K562 (cell line): ENCODE data around the gene TP53BP2. TPM values are rescaled to one million over a fixed set of nuclear protein-coding genes. Genes with fewer than 3 reads are reported as not detected.

Experiments
- ATAC-seq: fragments of 200-7000 bp; cut with Tn5 transposase; 3 replicates; pipeline ENCODE4 v1.9.1; 2020; ENCODE audit warnings: moderate library complexity
- BruUV-seq: library from RNA; stranded (reverse); fragments of 400-500 nt; replicated peaks from 2 replicates; lab custom pipeline; 2021; lab: Mats Ljungman, UMichigan
- CTCF ChIA-PET: fragments of 300-600 bp; formaldehyde crosslinking; extraction: SDS; loops from one replicate; lab custom pipeline; 2021; ENCODE audit warnings: low intra/inter-chr PET ratio; lab: Yijun Ruan, JAX
- POLR2A ChIA-PET: fragments of 300-600, 350-650 bp; sonication (Branson Sonifier 250); formaldehyde crosslinking; extraction: SDS; loops from one replicate; lab custom pipeline; 2021; ENCODE audit warnings: antibody characterized with exemption, inconsistent platforms; lab: Yijun Ruan, JAX
- DNase-seq, 4 experiments: peaks; one replicate each; pipeline versions ENCODE4 v3.0.0 to v3.0.0-alpha.2; 2011 to 2018; ENCODE audit warnings: low spot score in 3 of 4, mixed read lengths in 3 of 4; ENCODE audit errors: extremely low read depth in 1 of 4
- FAIRE-seq: peaks from 2 replicates; lab custom pipeline; 2011; peaks lifted over from hg19 to GRCh38; lab: Jason Lieb, UNC
- H2AFZ ChIP-seq: 2 replicates; pipeline ENCODE4 v1.6.0; 2011; ENCODE audit warnings: low read depth, low read length, control low read depth, inconsistent platforms
- H3K27ac ChIP-seq: fragments of 200-600 bp; 3 replicates; pipeline ENCODE4 v1.8.0; 2011; ENCODE audit warnings: low read depth, mild to moderate bottlenecking, control low read depth, inconsistent platforms, low read length, moderate library complexity, mixed read lengths; ENCODE audit errors: extremely low read depth
- H3K27me3 ChIP-seq, 2 experiments: fragments of 300-600 bp in 1 of 2; 2 replicates in 1 of 2; 3 replicates in 1 of 2; pipeline versions ENCODE4 v1.6.0 to v1.8.0; 2011; ENCODE audit warnings: inconsistent platforms in 2 of 2, low read length in 2 of 2, mild to moderate bottlenecking in 1 of 2, mixed read lengths in 1 of 2, moderate library complexity in 1 of 2; ENCODE audit not compliant: control insufficient read depth in 2 of 2, insufficient read depth in 2 of 2
- H3K36me3 ChIP-seq: fragments of 300-600 bp; 3 replicates; pipeline ENCODE4 v1.8.0; 2011; ENCODE audit warnings: mild to moderate bottlenecking, low read length, inconsistent platforms; ENCODE audit not compliant: control insufficient read depth, insufficient read depth
- H3K4me1 ChIP-seq, 2 experiments: fragments of 200-600 bp in 1 of 2; replicated peaks in 1 of 2; 2 replicates in 1 of 2; 3 replicates in 1 of 2; pipeline versions ENCODE4 v1.5.1 to v1.8.0; 2011; ENCODE audit warnings: inconsistent platforms in 2 of 2, low read length in 2 of 2, mild to moderate bottlenecking in 1 of 2, mixed read lengths in 1 of 2, moderate library complexity in 1 of 2; ENCODE audit not compliant: control insufficient read depth in 2 of 2, insufficient read depth in 2 of 2
- H3K4me2 ChIP-seq: 2 replicates; pipeline ENCODE4 v1.6.1; 2011; ENCODE audit warnings: low read length, control low read depth, inconsistent platforms, mixed read lengths; ENCODE audit not compliant: insufficient read depth
- H3K4me3 ChIP-seq: fragments of 200-600 bp; sonication (generic), shearing (Covaris generic); 2 replicates; pipeline ENCODE4 v1.5.1; 2016; ENCODE audit warnings: control low read depth, inconsistent platforms
- H3K79me2 ChIP-seq: fragments of 200-600 bp; 3 replicates; pipeline ENCODE4 v1.8.0; 2011; ENCODE audit warnings: low read length, inconsistent platforms; ENCODE audit not compliant: control insufficient read depth, insufficient read depth
- H3K9ac ChIP-seq, 2 experiments: 2 replicates each; pipeline versions ENCODE4 v1.6.0 to v1.6.1; 2011; ENCODE audit warnings: low read depth in 2 of 2, low read length in 2 of 2, control low read depth in 1 of 2, inconsistent platforms in 1 of 2, mild to moderate bottlenecking in 1 of 2, mixed read lengths in 1 of 2; ENCODE audit not compliant: insufficient read depth in 1 of 2
- H3K9me1 ChIP-seq: one replicate; pipeline ENCODE4 v1.6.0; 2011; ENCODE audit warnings: inconsistent platforms, mild to moderate bottlenecking, low read length, moderate library complexity; ENCODE audit not compliant: control insufficient read depth, insufficient read depth
- H3K9me3 ChIP-seq: replicated peaks from 2 replicates; pipeline ENCODE4 v1.5.1; 2011; ENCODE audit warnings: low read depth, low read length, inconsistent platforms; ENCODE audit not compliant: control insufficient read depth, insufficient read depth
- H4K20me1 ChIP-seq: replicated peaks from 2 replicates; pipeline ENCODE4 v1.6.1; 2011; ENCODE audit warnings: low read length, inconsistent platforms, mixed read lengths; ENCODE audit not compliant: control insufficient read depth, insufficient read depth
- CXXC5 ChIP-seq: fragments of 250-450 bp; sonication (Bioruptor Pico); IDR thresholded peaks from 2 replicates; pipeline ENCODE4 v1.8.0; 2022; ENCODE audit warnings: inconsistent platforms, mild to moderate bottlenecking, moderate library complexity
- TSC22D4 ChIP-seq: fragments of 450-650 bp; IDR thresholded peaks from 2 replicates; pipeline ENCODE4 v1.6.1; 2016; ENCODE audit warnings: missing genetic modification characterization, missing biosample characterization, control low read depth
- WGBS: fragments of 100-300 bp; shearing (Covaris generic); methylation state at CpG from one replicate; pipeline ENCODE4 v1.1.6; 2016; ENCODE audit warnings: low coverage, mixed read lengths; ENCODE audit not compliant: insufficient coverage; ENCODE audit errors: missing lambda C conversion rate; 5-methylcytosine and 5-hydroxymethylcytosine counted together
- in situ Hi-C: fragments of 300-500 bp; cut with MboI; formaldehyde crosslinking; loops from 4 replicates; pipeline ENCODE4 v1.15.0; 2018; ENCODE audit warnings: inconsistent platforms, mixed read lengths
- intact Hi-C: fragments of 100-400 bp; cut with micrococcal nuclease; formaldehyde crosslinking; loops from 2 replicates; pipeline ENCODE4 v1.14.2; 2022
- polyA plus RNA-seq, 8 experiments: library from polyadenylated mRNA; depleted of rRNA in 4 of 8; stranded (reverse) in 5 of 8; unstranded in 3 of 8; fragments of >200 nt; fragmentation: Nextera tagmentation in 2 of 8; fragmentation: Illumina TruSeq in 1 of 8; extraction: Ambion mirVana in 2 of 8; extraction: Trizol in 1 of 8; gene quantifications; 2 replicates each; pipeline versions ENCODE4 v1.2.1 to v1.2.3, GENCODE V29; 2011 to 2014; ENCODE audit warnings: inconsistent platforms in 1 of 8, missing spikeins in 1 of 8
- total RNA-seq, 7 experiments: library from RNA; depleted of rRNA in 6 of 7; stranded (reverse); fragments of >200 nt in 6 of 7; fragmentation: Illumina TruSeq in 2 of 7; extraction: Trizol in 2 of 7; gene quantifications; 2 replicates each; pipeline versions ENCODE4 v1.2.1 to v1.2.3, GENCODE V29; 2011 to 2021; ENCODE audit warnings: low replicate concordance in 1 of 7
- TF ChIP-seq, protein P1 (sequence below), 2 experiments: fragments of 450-650 bp; IDR thresholded peaks; 2 replicates each; pipeline ENCODE4 v1.6.1; 2016

TP53BP2 gene
- total and polyA plus RNA-seq, 9 of the 15 experiments (the other 6 are each of a cell fraction or from before 2014, with no cell fraction given), result 17.0 to 69.6 (median 40.1) TPM

DNA sequence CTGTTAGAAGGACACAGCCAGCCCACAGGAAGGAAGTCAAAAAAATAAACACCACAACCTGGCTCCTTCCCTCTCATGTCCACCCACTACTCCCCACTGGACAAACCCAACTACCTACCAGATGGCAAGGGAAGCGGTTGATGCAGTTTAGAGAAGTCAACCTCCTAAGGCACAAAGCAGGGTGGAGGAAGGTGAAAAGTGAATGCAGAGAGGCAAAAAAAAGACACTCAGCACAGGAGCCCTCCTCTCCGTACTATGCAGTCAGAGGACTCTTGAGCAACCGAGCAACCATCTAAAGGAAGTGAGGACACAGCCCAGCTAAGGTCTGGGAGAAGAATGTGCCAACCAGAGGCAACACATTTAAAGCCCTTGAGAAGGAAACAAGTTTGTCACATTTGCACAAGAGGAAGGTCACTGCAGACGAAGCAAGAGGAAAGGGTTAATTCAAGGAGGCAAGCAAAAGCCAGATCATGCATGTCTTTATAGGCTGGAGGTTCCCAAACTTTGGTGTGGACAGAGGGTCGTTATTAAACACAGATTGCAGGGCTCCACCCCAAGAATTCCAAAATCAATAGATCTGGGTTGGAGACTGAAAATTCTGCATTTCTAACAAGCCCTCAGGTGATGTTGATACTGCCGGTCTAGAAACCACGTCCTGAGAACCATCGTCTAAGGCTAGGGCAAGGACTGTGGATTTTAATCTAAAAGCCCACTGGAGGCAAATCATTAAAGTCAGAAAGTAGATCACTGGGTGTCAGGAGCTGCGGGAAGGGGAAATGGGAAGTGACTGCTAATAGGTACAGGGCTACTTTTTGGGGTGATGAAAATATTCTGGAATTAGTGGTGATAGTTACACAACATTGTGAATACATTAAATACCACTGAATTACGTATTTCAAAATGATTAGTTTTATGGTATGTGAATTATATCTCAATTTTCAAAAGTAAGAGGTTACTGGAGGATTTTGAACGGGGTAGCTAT lies 19.7 kb downstream of the TP53BP2 start:
- no peaks in the 10 kb centered on the region for H3K9me3 ChIP-seq
- ChIA-PET POLR2A (interaction anchor here (0.6 to 2.9 kb wide), 6 partner anchors 9 to 15 kb away, joined by 3 to 14 read pairs (median 6); no protein-coding TSS in a partner anchor), CTCF (no interaction called here)
- intact Hi-C loops (no loop called here), in situ Hi-C loops (no loop called here)
- no TSS peak for BruUV-seq
- no peak overlapping the region for H2AFZ ChIP-seq
- no peak for DNase-seq
- peaks cover 97% of the 10 kb centered on the region for H3K79me2 ChIP-seq
- no peak for FAIRE-seq
- no peak overlapping the region for H3K4me2 ChIP-seq
- no peak overlapping the region for H3K4me3 ChIP-seq
- 73% methylated on average over 11 of the region's 11 CpGs for WGBS
- no peak overlapping the region for H3K9ac ChIP-seq
- peaks cover 6 to 27% of the 10 kb centered on the region in 2 experiments; a peak in 3 of 5 replicates for H3K4me1 ChIP-seq
- 0 out of 2 replicates have a peak, but pooled peaks cover 8% of the 10 kb centered on the region for H4K20me1 ChIP-seq
- no peaks in the 10 kb centered on the region for H3K9me1 ChIP-seq
- H3K27ac ChIP-seq, result no peak overlapping the region
- 0 out of 2 replicates have a peak, but pooled peaks have one; percentile 22 for TF ChIP-seq TSC22D4
- TF ChIP-seq, protein P1, sequence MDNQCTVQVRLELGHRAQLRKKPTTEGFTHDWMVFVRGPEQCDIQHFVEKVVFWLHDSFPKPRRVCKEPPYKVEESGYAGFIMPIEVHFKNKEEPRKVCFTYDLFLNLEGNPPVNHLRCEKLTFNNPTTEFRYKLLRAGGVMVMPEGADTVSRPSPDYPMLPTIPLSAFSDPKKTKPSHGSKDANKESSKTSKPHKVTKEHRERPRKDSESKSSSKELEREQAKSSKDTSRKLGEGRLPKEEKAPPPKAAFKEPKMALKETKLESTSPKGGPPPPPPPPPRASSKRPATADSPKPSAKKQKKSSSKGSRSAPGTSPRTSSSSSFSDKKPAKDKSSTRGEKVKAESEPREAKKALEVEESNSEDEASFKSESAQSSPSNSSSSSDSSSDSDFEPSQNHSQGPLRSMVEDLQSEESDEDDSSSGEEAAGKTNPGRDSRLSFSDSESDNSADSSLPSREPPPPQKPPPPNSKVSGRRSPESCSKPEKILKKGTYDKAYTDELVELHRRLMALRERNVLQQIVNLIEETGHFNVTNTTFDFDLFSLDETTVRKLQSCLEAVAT (IDR thresholded peaks at IDR 0.05), result no peak
- 0 out of 2 replicates have a peak, but pooled peaks have one; percentile 7 for TF ChIP-seq CXXC5 (CRISPR knock-in tag)
- TF ChIP-seq, all 486 proteins: peak for 2
- Histone ChIP-seq H3K36me3 (peaks cover 23% of the 10 kb centered on the region; the same call in 2 of the 3 replicates), H3K27me3 (no peaks in the 10 kb centered on the region)
- ATAC-seq, result peak; percentile 3; the same call in 1 of the 3 replicates
